Mucosa of descending colon (tissue), 3 donors: Measurements from ENCODE around the gene GREM1. TPM values are rescaled to one million over a fixed set of nuclear protein-coding genes. Genes with fewer than 3 reads are reported as not detected.

ENCODE experiments used
- ATAC-seq: fragments of 200-7000 bp; cut with Tn5 transposase; one replicate; pipeline ENCODE4 v1.9.1; 2020; ENCODE audit warnings: mild to moderate bottlenecking, moderate library complexity
- DNase-seq, 3 donors: peaks; one replicate each; pipeline ENCODE4 v3.0.0-alpha.2; 2020
- H3K36me3 ChIP-seq: fragments of 200-600 bp; one replicate; pipeline ENCODE4 v1.8.0; 2021; ENCODE audit warnings: low read depth, mild to moderate bottlenecking
- H3K4me1 ChIP-seq: fragments of 200-600 bp; one replicate; pipeline ENCODE4 v1.8.0; 2021; ENCODE audit warnings: low read depth, mild to moderate bottlenecking
- H3K4me3 ChIP-seq: fragments of 200-600 bp; one replicate; pipeline ENCODE4 v1.8.0; 2021; ENCODE audit warnings: mild to moderate bottlenecking
- H3K9me3 ChIP-seq: fragments of 200-600 bp; one replicate; pipeline ENCODE4 v1.8.0; 2021; ENCODE audit warnings: mild to moderate bottlenecking
- CTCF ChIP-seq: fragments of 200-600 bp; IDR thresholded peaks from one replicate; pipeline ENCODE4 v1.8.0; 2022; ENCODE audit warnings: antibody characterized with exemption, mild to moderate bottlenecking
- intact Hi-C, 2 donors: fragments of 100-400 bp; cut with DNase I in 1 of 2; cut with micrococcal nuclease in 1 of 2; formaldehyde crosslinking; loops; one replicate each; pipeline versions ENCODE4 v1.11.0 to v1.11.1; 2022; cut with DNase I, micrococcal nuclease
- total RNA-seq, 3 donors: library from RNA; stranded (reverse); fragmentation: NEBNext Ultra II Directional in 2 of 3; extraction: Animal tissue kit (Norgen Biotek cat#: 25700) in 2 of 3; gene quantifications; one replicate each; pipeline versions ENCODE4 v1.2.1 to v1.2.4, GENCODE V29; 2021 to 2023
- donor health status: DM: no; HTN: no; CAD: no; lungs with moderate emphysema.
- donor health status: DM: no; HTN: no; CAD: no.
- donor health status: DM: no; HTN: yes; CAD: no.

The GREM1 gene
- total RNA-seq, 3 donors from 2014 or later, result 9.1 to 77.8 (median 44.8) TPM

- intact Hi-C loops, result no loop called here
- Histone ChIP-seq H3K4me3 (no peak overlapping the region), H3K36me3 (no peaks in the 10 kb centered on the region), H3K9me3 (no peaks in the 10 kb centered on the region), H3K4me1 (no peaks in the 10 kb centered on the region)
- DNase-seq (no peak), ATAC-seq (no peak)
- TF ChIP-seq CTCF, result no peak
Measured at GRCh38 chr15:32674681-32675080, 43.1 kb upstream of the GREM1 start.

GRCh38 chr15:32675466-32675865, 42.3 kb upstream of the GREM1 start:
- Histone ChIP-seq H3K4me1 (no peaks in the 10 kb centered on the region), H3K4me3 (no peak overlapping the region), H3K36me3 (no peaks in the 10 kb centered on the region), H3K9me3 (no peaks in the 10 kb centered on the region)
- no peak for TF ChIP-seq CTCF
- DNase-seq (no peak), ATAC-seq (no peak)
- intact Hi-C loops, result no loop called here

- TF ChIP-seq CTCF, result no peak
- Histone ChIP-seq H3K4me1 (no peaks in the 10 kb centered on the region), H3K9me3 (no peaks in the 10 kb centered on the region), H3K4me3 (no peak overlapping the region), H3K36me3 (no peaks in the 10 kb centered on the region)
- DNase-seq (no peak), ATAC-seq (no peak)
- intact Hi-C loops, result no loop called here
Measured at GRCh38 chr15:32676169-32676568, 41.6 kb upstream of the GREM1 start.

- H3K4me1 ChIP-seq, result no peaks in the 10 kb centered on the region
- intact Hi-C loops, result no loop called here
- no peaks in the 10 kb centered on the region for H3K9me3 ChIP-seq
- H3K36me3 ChIP-seq, result no peaks in the 10 kb centered on the region
- no peak overlapping the region for H3K4me3 ChIP-seq
- no peak for TF ChIP-seq CTCF
- ATAC-seq (peak; percentile 72), DNase-seq (no peak)
Measured at GRCh38 chr15:32677238-32677750, 40.5 kb upstream of the GREM1 start.

GRCh38 chr15:32679298-32679690, 38.5 kb upstream of the GREM1 start:
- H3K36me3 ChIP-seq, result no peaks in the 10 kb centered on the region
- DNase-seq, result no peak
- no peaks in the 10 kb centered on the region for H3K9me3 ChIP-seq
- intact Hi-C loops, result no loop called here
- ATAC-seq, result no peak
- H3K4me1 ChIP-seq, result peaks cover 2% of the 10 kb centered on the region
- H3K4me3 ChIP-seq, result no peak overlapping the region
- no peak for TF ChIP-seq CTCF

GRCh38 chr15:32682569-32682968, 35.2 kb upstream of the GREM1 start:
- intact Hi-C loops, result no loop called here
- no peak for ATAC-seq
- H3K9me3 ChIP-seq, result no peaks in the 10 kb centered on the region

More at GRCh38 chr15:32682569-32682968, 35.2 kb upstream of the GREM1 start:
- no peak for TF ChIP-seq CTCF
- Histone ChIP-seq H3K4me3 (no peak overlapping the region), H3K4me1 (peaks cover 2% of the 10 kb centered on the region), H3K36me3 (no peaks in the 10 kb centered on the region)
- no peak for DNase-seq
